Measurements from ENCODE around the gene ITGB3BP. TPM values are rescaled to one million over a fixed set of nuclear protein-coding genes. Genes with fewer than 3 reads are reported as not detected.
"Not testable (repeated sequence)": the region's sequence is repeated elsewhere in the genome, so short reads cannot be mapped to it uniquely, and the experiment has no call there.

ITGB3BP gene
- total and polyA plus RNA-seq, 2 donors: 34.2 to 63.8 TPM

- H3K36me3 ChIP-seq (ENCODE audit: control insufficient read depth in 2 of 2, insufficient read depth in 2 of 2, low read length in 1 of 2); H3K27me3 ChIP-seq (ENCODE audit: control insufficient read depth in 2 of 2, insufficient read depth in 1 of 2, low read length in 1 of 2); H3K4me1 ChIP-seq (ENCODE audit: control insufficient read depth in 2 of 2, insufficient read depth in 2 of 2, low read length in 2 of 2); H3K9me3 ChIP-seq (ENCODE audit: control insufficient read depth in 2 of 2, insufficient read depth in 1 of 2, low read length in 1 of 2); H3K27ac ChIP-seq (ENCODE audit: low read depth in 1 of 2, low read length in 1 of 2); DNase-seq (ENCODE audit: low read depth in 6 of 9, low spot score in 9 of 9); H3K4me3 ChIP-seq (ENCODE audit: low read length in 2 of 2): not testable (repeated sequence)
- 96% methylated on average over 1 of the region's 1 CpG for WGBS
Observed at GRCh38 chr1:63420746-63421145, 102.3 kb downstream of the ITGB3BP start.

- no peak overlapping the region for H3K4me3 ChIP-seq (ENCODE audit: low read length in 2 of 2)
- no peak for DNase-seq (ENCODE audit: low read depth in 6 of 9, low spot score in 9 of 9)
- peaks cover 0 to 16% of the 10 kb centered on the region in 2 donors for H3K36me3 ChIP-seq (ENCODE audit: control insufficient read depth in 2 of 2, insufficient read depth in 2 of 2, low read length in 1 of 2)
- H3K27ac ChIP-seq (ENCODE audit: low read depth in 1 of 2, low read length in 1 of 2): no peak overlapping the region
- no peaks in the 10 kb centered on the region for H3K27me3 ChIP-seq (ENCODE audit: control insufficient read depth in 2 of 2, insufficient read depth in 1 of 2, low read length in 1 of 2)
- H3K4me1 ChIP-seq (ENCODE audit: control insufficient read depth in 2 of 2, insufficient read depth in 2 of 2, low read length in 2 of 2): no peaks in the 10 kb centered on the region
- no peaks in the 10 kb centered on the region for H3K9me3 ChIP-seq (ENCODE audit: control insufficient read depth in 2 of 2, insufficient read depth in 1 of 2, low read length in 1 of 2)
Observed at GRCh38 chr1:63418101-63418500, 104.9 kb downstream of the ITGB3BP start.

- H3K27me3 ChIP-seq (ENCODE audit: control insufficient read depth in 2 of 2, insufficient read depth in 1 of 2, low read length in 1 of 2): no peaks in the 10 kb centered on the region
- H3K9me3 ChIP-seq (ENCODE audit: control insufficient read depth in 2 of 2, insufficient read depth in 1 of 2, low read length in 1 of 2): no peaks in the 10 kb centered on the region
- H3K4me3 ChIP-seq (ENCODE audit: low read length in 2 of 2): no peak overlapping the region
- H3K4me1 ChIP-seq (ENCODE audit: control insufficient read depth in 2 of 2, insufficient read depth in 2 of 2, low read length in 2 of 2): no peaks in the 10 kb centered on the region
- DNase-seq (ENCODE audit: low read depth in 6 of 9, low spot score in 9 of 9): no peak
- no peak overlapping the region for H3K27ac ChIP-seq (ENCODE audit: low read depth in 1 of 2, low read length in 1 of 2)
- H3K36me3 ChIP-seq (ENCODE audit: control insufficient read depth in 2 of 2, insufficient read depth in 2 of 2, low read length in 1 of 2): peaks cover 0 to 27% of the 10 kb centered on the region in 2 donors
- WGBS: 97% methylated on average over 3 of the region's 3 CpGs
Observed at GRCh38 chr1:63414691-63415365, 108.2 kb downstream of the ITGB3BP start.

GRCh38 chr1:63413394-63413793 lies 109.6 kb downstream of the ITGB3BP start:
- WGBS: 96% methylated on average over 1 of the region's 1 CpG
- no peaks in the 10 kb centered on the region for H3K4me1 ChIP-seq (ENCODE audit: control insufficient read depth in 2 of 2, insufficient read depth in 2 of 2, low read length in 2 of 2)
- H3K27me3 ChIP-seq (ENCODE audit: control insufficient read depth in 2 of 2, insufficient read depth in 1 of 2, low read length in 1 of 2): no peaks in the 10 kb centered on the region
- no peak for DNase-seq (ENCODE audit: low read depth in 6 of 9, low spot score in 9 of 9)
- H3K4me3 ChIP-seq (ENCODE audit: low read length in 2 of 2): no peak overlapping the region
- H3K9me3 ChIP-seq (ENCODE audit: control insufficient read depth in 2 of 2, insufficient read depth in 1 of 2, low read length in 1 of 2): no peaks in the 10 kb centered on the region
- peaks cover 0 to 27% of the 10 kb centered on the region in 2 donors for H3K36me3 ChIP-seq (ENCODE audit: control insufficient read depth in 2 of 2, insufficient read depth in 2 of 2, low read length in 1 of 2)
- H3K27ac ChIP-seq (ENCODE audit: low read depth in 1 of 2, low read length in 1 of 2): no peak overlapping the region

- H3K9me3 ChIP-seq (ENCODE audit: control insufficient read depth in 2 of 2, insufficient read depth in 1 of 2, low read length in 1 of 2): no peaks in the 10 kb centered on the region
- H3K27me3 ChIP-seq (ENCODE audit: control insufficient read depth in 2 of 2, insufficient read depth in 1 of 2, low read length in 1 of 2): no peaks in the 10 kb centered on the region
- H3K27ac ChIP-seq (ENCODE audit: low read depth in 1 of 2, low read length in 1 of 2): no peak overlapping the region
- no peaks in the 10 kb centered on the region for H3K4me1 ChIP-seq (ENCODE audit: control insufficient read depth in 2 of 2, insufficient read depth in 2 of 2, low read length in 2 of 2)
- WGBS: 93% methylated on average over 2 of the region's 2 CpGs
- no peak for DNase-seq (ENCODE audit: low read depth in 6 of 9, low spot score in 9 of 9)
- H3K4me3 ChIP-seq (ENCODE audit: low read length in 2 of 2): no peak overlapping the region
- H3K36me3 ChIP-seq (ENCODE audit: control insufficient read depth in 2 of 2, insufficient read depth in 2 of 2, low read length in 1 of 2): peaks cover 0 to 31% of the 10 kb centered on the region in 2 donors
Observed at GRCh38 chr1:63411066-63411465, 112.0 kb downstream of the ITGB3BP start.

GRCh38 chr1:63408331-63408730 lies 114.7 kb downstream of the ITGB3BP start:
- 97% methylated on average over 4 of the region's 4 CpGs for WGBS
- no peak overlapping the region for H3K27ac ChIP-seq (ENCODE audit: low read depth in 1 of 2, low read length in 1 of 2)
- H3K9me3 ChIP-seq (ENCODE audit: control insufficient read depth in 2 of 2, insufficient read depth in 1 of 2, low read length in 1 of 2): no peaks in the 10 kb centered on the region
- no peak for DNase-seq (ENCODE audit: low read depth in 6 of 9, low spot score in 9 of 9)
- no peaks in the 10 kb centered on the region for H3K4me1 ChIP-seq (ENCODE audit: control insufficient read depth in 2 of 2, insufficient read depth in 2 of 2, low read length in 2 of 2)
- no peak overlapping the region for H3K4me3 ChIP-seq (ENCODE audit: low read length in 2 of 2)
- no peaks in the 10 kb centered on the region for H3K27me3 ChIP-seq (ENCODE audit: control insufficient read depth in 2 of 2, insufficient read depth in 1 of 2, low read length in 1 of 2)
- peaks cover 0 to 29% of the 10 kb centered on the region in 2 donors for H3K36me3 ChIP-seq (ENCODE audit: control insufficient read depth in 2 of 2, insufficient read depth in 2 of 2, low read length in 1 of 2)

- DNase-seq (ENCODE audit: low read depth in 6 of 9, low spot score in 9 of 9): no peak
Observed at GRCh38 chr1:63407002-63407401, 116.0 kb downstream of the ITGB3BP start.

GRCh38 chr1:63405987-63406386 lies 117.0 kb downstream of the ITGB3BP start:
- Histone ChIP-seq H3K27me3 (ENCODE audit: control insufficient read depth in 2 of 2, insufficient read depth in 1 of 2, low read length in 1 of 2) (no peaks in the 10 kb centered on the region), H3K27ac (ENCODE audit: low read depth in 1 of 2, low read length in 1 of 2) (no peak overlapping the region), H3K9me3 (ENCODE audit: control insufficient read depth in 2 of 2, insufficient read depth in 1 of 2, low read length in 1 of 2) (no peaks in the 10 kb centered on the region), H3K4me3 (ENCODE audit: low read length in 2 of 2) (no peak overlapping the region), H3K36me3 (ENCODE audit: control insufficient read depth in 2 of 2, insufficient read depth in 2 of 2, low read length in 1 of 2) (peaks cover 0 to 18% of the 10 kb centered on the region in 2 donors), H3K4me1 (ENCODE audit: control insufficient read depth in 2 of 2, insufficient read depth in 2 of 2, low read length in 2 of 2) (no peaks in the 10 kb centered on the region)
- DNase-seq (ENCODE audit: low read depth in 6 of 9, low spot score in 9 of 9): no peak

More at GRCh38 chr1:63407002-63407401, 116.0 kb downstream of the ITGB3BP start:
- Histone ChIP-seq H3K27ac (ENCODE audit: low read depth in 1 of 2, low read length in 1 of 2) (no peak overlapping the region), H3K36me3 (ENCODE audit: control insufficient read depth in 2 of 2, insufficient read depth in 2 of 2, low read length in 1 of 2) (peaks cover 0 to 22% of the 10 kb centered on the region in 2 donors), H3K4me3 (ENCODE audit: low read length in 2 of 2) (no peak overlapping the region), H3K4me1 (ENCODE audit: control insufficient read depth in 2 of 2, insufficient read depth in 2 of 2, low read length in 2 of 2) (no peaks in the 10 kb centered on the region), H3K9me3 (ENCODE audit: control insufficient read depth in 2 of 2, insufficient read depth in 1 of 2, low read length in 1 of 2) (no peaks in the 10 kb centered on the region), H3K27me3 (ENCODE audit: control insufficient read depth in 2 of 2, insufficient read depth in 1 of 2, low read length in 1 of 2) (no peaks in the 10 kb centered on the region)

- no peaks in the 10 kb centered on the region for H3K4me1 ChIP-seq (ENCODE audit: control insufficient read depth in 2 of 2, insufficient read depth in 2 of 2, low read length in 2 of 2)
- no peaks in the 10 kb centered on the region for H3K9me3 ChIP-seq (ENCODE audit: control insufficient read depth in 2 of 2, insufficient read depth in 1 of 2, low read length in 1 of 2)
- peaks cover 0 to 18% of the 10 kb centered on the region in 2 donors for H3K36me3 ChIP-seq (ENCODE audit: control insufficient read depth in 2 of 2, insufficient read depth in 2 of 2, low read length in 1 of 2)
- H3K27me3 ChIP-seq (ENCODE audit: control insufficient read depth in 2 of 2, insufficient read depth in 1 of 2, low read length in 1 of 2): no peaks in the 10 kb centered on the region
- H3K4me3 ChIP-seq (ENCODE audit: low read length in 2 of 2): no peak overlapping the region
- H3K27ac ChIP-seq (ENCODE audit: low read depth in 1 of 2, low read length in 1 of 2): no peak overlapping the region
- DNase-seq (ENCODE audit: low read depth in 6 of 9, low spot score in 9 of 9): no peak
Observed at GRCh38 chr1:63405021-63405420, 118.0 kb downstream of the ITGB3BP start.

All from thymus (tissue), 11 donors.